Mucosa of rectum (tissue), 2 donors: Measurements from ENCODE around the gene ZNF490.
"Not testable (repeated sequence)": the region's sequence is repeated elsewhere in the genome, so short reads cannot be mapped to it uniquely, and the experiment has no call there.

ENCODE experiments used
- H3K27ac ChIP-seq, 2 donors: one replicate each; pipeline ENCODE4 v1.7.0; 2013; ENCODE audit warnings: inconsistent platforms in 2 of 2, low read depth in 2 of 2, low read length in 2 of 2
- H3K27me3 ChIP-seq, 2 donors: one replicate each; pipeline ENCODE4 v1.7.0; 2013; ENCODE audit warnings: low read length in 2 of 2; ENCODE audit not compliant: control insufficient read depth in 2 of 2, insufficient read depth in 2 of 2
- H3K36me3 ChIP-seq, 2 donors: one replicate each; pipeline ENCODE4 v1.7.0; 2013; ENCODE audit warnings: low read length in 2 of 2; ENCODE audit not compliant: control insufficient read depth in 2 of 2, insufficient read depth in 2 of 2
- H3K4me1 ChIP-seq, 2 donors: one replicate each; pipeline ENCODE4 v1.7.0; 2013; ENCODE audit warnings: low read length in 2 of 2, mild to moderate bottlenecking in 1 of 2; ENCODE audit not compliant: control insufficient read depth in 2 of 2, insufficient read depth in 2 of 2
- H3K4me3 ChIP-seq, 2 donors: one replicate each; pipeline ENCODE4 v1.7.0; 2013; ENCODE audit warnings: low read length in 2 of 2
- H3K9ac ChIP-seq, 2 donors: one replicate each; pipeline ENCODE4 v1.7.0; 2013; ENCODE audit warnings: low read length in 2 of 2, low read depth in 1 of 2, mild to moderate bottlenecking in 1 of 2
- H3K9me3 ChIP-seq, 2 donors: one replicate each; pipeline ENCODE4 v1.7.0; 2013; ENCODE audit warnings: low read length in 2 of 2; ENCODE audit not compliant: control insufficient read depth in 2 of 2
- donor health status: healthy.
- donor health status: Normal muscosa, but diverticular disease.

Gene ZNF490

GRCh38 chr19:12581100-12581499 lies 29.5 kb downstream of the ZNF490 start:
- Histone ChIP-seq H3K4me1 (no peaks in the 10 kb centered on the region), H3K36me3 (peaks cover 30 to 34% of the 10 kb centered on the region in 2 donors), H3K4me3 (no peak overlapping the region), H3K9ac (no peak overlapping the region), H3K9me3 (peaks cover 11 to 18% of the 10 kb centered on the region in 2 donors), H3K27ac (no peak overlapping the region), H3K27me3 (no peaks in the 10 kb centered on the region)

- no peak overlapping the region for H3K27ac ChIP-seq
- peaks cover 30 to 36% of the 10 kb centered on the region in 2 donors for H3K36me3 ChIP-seq
- no peaks in the 10 kb centered on the region for H3K4me1 ChIP-seq
- H3K9me3 ChIP-seq = peaks cover 11 to 18% of the 10 kb centered on the region in 2 donors
- no peaks in the 10 kb centered on the region for H3K27me3 ChIP-seq
- no peak overlapping the region for H3K4me3 ChIP-seq
- no peak overlapping the region for H3K9ac ChIP-seq
These were observed 30.4 kb downstream of the ZNF490 start for GRCh38 chr19:12580180-12580694.

GRCh38 chr19:12578641-12579040 lies 32.0 kb downstream of the ZNF490 start:
- peaks cover 11 to 18% of the 10 kb centered on the region in 2 donors for H3K9me3 ChIP-seq
- no peaks in the 10 kb centered on the region for H3K27me3 ChIP-seq
- H3K9ac ChIP-seq = no peak overlapping the region
- H3K4me3 ChIP-seq = no peak overlapping the region
- no peak overlapping the region for H3K27ac ChIP-seq
- H3K4me1 ChIP-seq = peaks cover 0 to 3% of the 10 kb centered on the region in 2 donors
- H3K36me3 ChIP-seq = peaks cover 30 to 37% of the 10 kb centered on the region in 2 donors

- Histone ChIP-seq H3K27me3 (no peaks in the 10 kb centered on the region), H3K36me3 (peaks cover 0 to 11% of the 10 kb centered on the region in 2 donors), H3K4me3 (peak overlapping the region in 1 of 2 donors; percentile 5), H3K9me3 (no peaks in the 10 kb centered on the region), H3K9ac (no peak overlapping the region), H3K27ac (no peak overlapping the region), H3K4me1 (peaks cover 0 to 3% of the 10 kb centered on the region in 2 donors)
These were observed 36.6 kb downstream of the ZNF490 start for GRCh38 chr19:12574036-12574435.

- H3K9ac ChIP-seq = no peak overlapping the region
- H3K4me3 ChIP-seq = no peak overlapping the region
- H3K9me3 ChIP-seq = no peaks in the 10 kb centered on the region
- H3K36me3 ChIP-seq = no peaks in the 10 kb centered on the region
- H3K27me3 ChIP-seq = no peaks in the 10 kb centered on the region
- H3K27ac ChIP-seq = no peak overlapping the region
- no peaks in the 10 kb centered on the region for H3K4me1 ChIP-seq
These were observed 42.7 kb downstream of the ZNF490 start for GRCh38 chr19:12567951-12568350.

- not testable (repeated sequence) for H3K27me3 ChIP-seq, H3K27ac ChIP-seq, H3K36me3 ChIP-seq, H3K4me3 ChIP-seq, H3K9ac ChIP-seq, H3K4me1 ChIP-seq, H3K9me3 ChIP-seq
These were observed 44.2 kb downstream of the ZNF490 start for GRCh38 chr19:12566380-12566779.

GRCh38 chr19:12564016-12564664 lies 46.5 kb downstream of the ZNF490 start:
- Histone ChIP-seq H3K27ac (no peak overlapping the region), H3K4me1 (no peaks in the 10 kb centered on the region)

GRCh38 chr19:12555456-12555930 lies 55.1 kb downstream of the ZNF490 start:
- no peak overlapping the region for H3K27ac ChIP-seq
- no peak overlapping the region for H3K4me3 ChIP-seq
- H3K27me3 ChIP-seq = no peaks in the 10 kb centered on the region
- H3K36me3 ChIP-seq = no peaks in the 10 kb centered on the region
- peaks cover 5 to 9% of the 10 kb centered on the region in 2 donors for H3K4me1 ChIP-seq
- no peaks in the 10 kb centered on the region for H3K9me3 ChIP-seq
- no peak overlapping the region for H3K9ac ChIP-seq

More at GRCh38 chr19:12564016-12564664, 46.5 kb downstream of the ZNF490 start:
- H3K27me3 ChIP-seq = no peaks in the 10 kb centered on the region
- H3K36me3 ChIP-seq = no peaks in the 10 kb centered on the region
- H3K4me3 ChIP-seq = no peak overlapping the region
- no peaks in the 10 kb centered on the region for H3K9me3 ChIP-seq
- H3K9ac ChIP-seq = no peak overlapping the region

GRCh38 chr19:12551060-12551832 lies 59.4 kb downstream of the ZNF490 start, which contains the start of gene ZNF564:
Gene ZNF564 (minus strand): TSS chr19:12551482. CDS start chr19:12551332, 150 bp downstream.
- peak within 1 kb of the TSS; percentile 97 to 98 for H3K27ac ChIP-seq
- H3K9me3 ChIP-seq = no peaks in the 10 kb centered on the region
- peak within 1 kb of the TSS; percentile 94 to 96 for H3K4me3 ChIP-seq
- peaks cover 7 to 15% of the 10 kb centered on the region in 2 donors for H3K36me3 ChIP-seq
- H3K4me1 ChIP-seq = peaks cover 10 to 22% of the 10 kb centered on the region in 2 donors
- H3K27me3 ChIP-seq = no peaks in the 10 kb centered on the region
- H3K9ac ChIP-seq = peak within 1 kb of the TSS; percentile 91 to 97

- Histone ChIP-seq H3K27me3 (no peaks in the 10 kb centered on the region), H3K36me3 (peaks cover 21 to 25% of the 10 kb centered on the region in 2 donors), H3K4me1 (peaks cover 5 to 16% of the 10 kb centered on the region in 2 donors), H3K4me3 (no peak overlapping the region), H3K9ac (no peak overlapping the region), H3K9me3 (peaks cover 0 to 8% of the 10 kb centered on the region in 2 donors), H3K27ac (no peak overlapping the region)
These were observed 63.7 kb downstream of the ZNF490 start for GRCh38 chr19:12546903-12547302.
